PFSK-1 (cell line): ENCODE results near the gene SCAMP3.

Source experiments
- FOXP2 ChIP-seq: optimal IDR thresholded peaks from 2 replicates; pipeline ENCODE3; 2011; ENCODE audit warnings: borderline replicate concordance, control low read depth, inconsistent platforms; ENCODE audit not compliant: insufficient read depth; ENCODE audit errors: extremely low read length, extremely low read depth
- POLR2AphosphoS5 ChIP-seq: IDR thresholded peaks from 2 replicates; pipeline ENCODE4 v1.6.1; 2012; ENCODE audit warnings: low read depth, mild to moderate bottlenecking, control low read depth, low read length, moderate library complexity
- SIN3A ChIP-seq: IDR thresholded peaks from 2 replicates; pipeline ENCODE4 v1.6.1; 2012; ENCODE audit warnings: mild to moderate bottlenecking, low read length, moderate library complexity, borderline replicate concordance; ENCODE audit not compliant: insufficient read depth
- TAF1 ChIP-seq: IDR thresholded peaks from 2 replicates; pipeline ENCODE4 v1.6.1; 2012; ENCODE audit warnings: low read length, control low read depth, borderline replicate concordance; ENCODE audit not compliant: insufficient read depth
- TF ChIP-seq, protein P1 (sequence below), 2 experiments: IDR thresholded peaks; 2 replicates each; pipeline versions ENCODE4 v1.6.1 to v1.8.0; 2011 to 2012; ENCODE audit warnings: low read depth in 2 of 2, low read length in 2 of 2, control low read depth in 1 of 2, inconsistent platforms in 1 of 2, mild to moderate bottlenecking in 1 of 2, moderate library complexity in 1 of 2; ENCODE audit not compliant: insufficient read depth in 1 of 2

Gene SCAMP3

DNA sequence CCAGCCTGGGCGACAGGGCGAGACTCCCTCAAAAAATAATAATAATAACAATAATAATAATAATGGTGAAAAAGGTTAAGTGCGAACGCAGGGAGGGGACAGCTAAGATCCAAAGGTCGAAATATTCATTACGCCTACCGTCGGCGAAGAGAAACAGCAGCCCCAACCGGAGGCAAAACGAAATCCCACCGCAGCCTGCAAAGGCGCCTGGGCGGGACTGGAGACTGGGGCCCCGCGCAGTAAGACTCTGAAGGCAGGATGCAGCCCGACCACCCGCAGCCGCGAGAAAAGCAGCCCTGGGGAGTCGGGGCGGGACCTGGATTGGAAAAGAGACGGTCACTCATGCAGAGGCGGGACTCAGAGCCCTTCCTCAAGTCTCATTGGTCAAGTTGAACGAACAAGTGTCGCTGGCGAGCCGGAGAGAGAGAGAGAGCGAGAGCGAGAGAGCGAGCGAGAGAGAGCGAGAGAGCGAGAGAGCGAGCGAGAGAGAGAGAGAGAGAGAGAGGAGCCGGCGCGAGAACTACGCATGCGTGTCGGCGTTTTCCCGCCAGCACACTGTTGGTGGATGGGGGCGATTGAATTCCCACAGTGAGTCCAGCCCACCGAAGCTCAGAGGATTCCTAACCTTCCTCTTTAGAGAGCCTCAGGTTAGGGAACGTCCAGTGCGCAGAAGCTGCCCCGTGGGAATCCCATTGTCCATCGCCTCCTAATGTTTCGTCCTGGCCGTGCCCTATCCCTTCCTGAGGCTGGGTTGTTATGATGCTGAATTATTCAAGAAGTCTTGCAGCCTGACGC is 17.6 kb downstream of the SCAMP3 start:
- TF ChIP-seq FOXP2 (peak; percentile 41), SIN3A (peak; percentile 62; the same call in 1 of the 2 replicates), POLR2AphosphoS5 (peak; percentile 99), TAF1 (peak; percentile 87; the same call in 1 of the 2 replicates)
- TF ChIP-seq, protein P1, sequence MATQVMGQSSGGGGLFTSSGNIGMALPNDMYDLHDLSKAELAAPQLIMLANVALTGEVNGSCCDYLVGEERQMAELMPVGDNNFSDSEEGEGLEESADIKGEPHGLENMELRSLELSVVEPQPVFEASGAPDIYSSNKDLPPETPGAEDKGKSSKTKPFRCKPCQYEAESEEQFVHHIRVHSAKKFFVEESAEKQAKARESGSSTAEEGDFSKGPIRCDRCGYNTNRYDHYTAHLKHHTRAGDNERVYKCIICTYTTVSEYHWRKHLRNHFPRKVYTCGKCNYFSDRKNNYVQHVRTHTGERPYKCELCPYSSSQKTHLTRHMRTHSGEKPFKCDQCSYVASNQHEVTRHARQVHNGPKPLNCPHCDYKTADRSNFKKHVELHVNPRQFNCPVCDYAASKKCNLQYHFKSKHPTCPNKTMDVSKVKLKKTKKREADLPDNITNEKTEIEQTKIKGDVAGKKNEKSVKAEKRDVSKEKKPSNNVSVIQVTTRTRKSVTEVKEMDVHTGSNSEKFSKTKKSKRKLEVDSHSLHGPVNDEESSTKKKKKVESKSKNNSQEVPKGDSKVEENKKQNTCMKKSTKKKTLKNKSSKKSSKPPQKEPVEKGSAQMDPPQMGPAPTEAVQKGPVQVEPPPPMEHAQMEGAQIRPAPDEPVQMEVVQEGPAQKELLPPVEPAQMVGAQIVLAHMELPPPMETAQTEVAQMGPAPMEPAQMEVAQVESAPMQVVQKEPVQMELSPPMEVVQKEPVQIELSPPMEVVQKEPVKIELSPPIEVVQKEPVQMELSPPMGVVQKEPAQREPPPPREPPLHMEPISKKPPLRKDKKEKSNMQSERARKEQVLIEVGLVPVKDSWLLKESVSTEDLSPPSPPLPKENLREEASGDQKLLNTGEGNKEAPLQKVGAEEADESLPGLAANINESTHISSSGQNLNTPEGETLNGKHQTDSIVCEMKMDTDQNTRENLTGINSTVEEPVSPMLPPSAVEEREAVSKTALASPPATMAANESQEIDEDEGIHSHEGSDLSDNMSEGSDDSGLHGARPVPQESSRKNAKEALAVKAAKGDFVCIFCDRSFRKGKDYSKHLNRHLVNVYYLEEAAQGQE (IDR thresholded peaks at IDR 0.05; ENCODE audit: insufficient read depth in 1 of 2, low read depth in 2 of 2, low read length in 2 of 2): peak; percentile 45 to 53; a peak in 2 of 4 replicates

GRCh38 chr1:155242805-155243358 is 19.3 kb downstream of the SCAMP3 start:
- TF ChIP-seq POLR2AphosphoS5: no peak
- TF ChIP-seq SIN3A: no peak
- TF ChIP-seq FOXP2: no peak
- TF ChIP-seq, protein P1 (IDR thresholded peaks at IDR 0.05; ENCODE audit: insufficient read depth in 1 of 2, low read depth in 2 of 2, low read length in 2 of 2): no peak
- TF ChIP-seq TAF1: no peak

GRCh38 chr1:155241841-155242264 is 20.3 kb downstream of the SCAMP3 start:
- TF ChIP-seq POLR2AphosphoS5: no peak
- TF ChIP-seq, protein P1 (IDR thresholded peaks at IDR 0.05; ENCODE audit: insufficient read depth in 1 of 2, low read depth in 2 of 2, low read length in 2 of 2): peak; percentile 50 to 74; a peak in 3 of 4 replicates
- no peak for TF ChIP-seq TAF1
- no peak for TF ChIP-seq FOXP2
- no peak for TF ChIP-seq SIN3A

DNA sequence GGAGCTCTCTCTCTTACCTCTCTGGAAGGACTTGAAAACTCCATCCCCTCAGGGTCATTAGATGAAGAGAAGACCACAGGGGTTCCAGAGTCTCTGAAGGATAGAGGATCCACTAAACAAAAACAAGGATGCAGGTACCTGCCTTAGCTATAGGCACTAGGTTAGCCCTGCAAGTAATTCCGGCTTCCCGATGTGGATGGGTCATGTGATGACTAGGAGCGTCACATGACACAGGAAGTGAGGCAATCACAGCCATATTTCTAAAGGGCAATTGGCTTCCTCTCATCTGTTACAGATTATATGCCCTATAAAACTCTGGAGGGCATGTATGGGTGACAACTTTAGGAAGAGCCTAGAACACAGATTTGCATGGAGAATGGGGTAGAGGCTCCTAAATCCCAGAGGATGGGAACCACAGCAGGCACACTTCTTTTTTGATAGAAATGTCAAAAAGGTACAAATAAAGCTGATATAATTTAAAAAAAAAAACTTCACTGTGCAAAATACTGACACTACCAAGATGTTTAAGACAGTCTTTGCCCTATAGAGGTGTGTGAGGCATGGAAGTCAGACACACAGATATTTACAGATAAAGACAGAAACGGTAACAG is 21.0 kb downstream of the SCAMP3 start:
- TF ChIP-seq, protein P1 (IDR thresholded peaks at IDR 0.05; ENCODE audit: insufficient read depth in 1 of 2, low read depth in 2 of 2, low read length in 2 of 2): no peak
- TF ChIP-seq TAF1 (peak; percentile 41; the same call in 1 of the 2 replicates), SIN3A (peak; percentile 99)
